Measurements from ENCODE around the gene ZSCAN26.

ZSCAN26 gene

GRCh38 chr6:28266962-28267694 lies at the start of gene ZSCAN26:
ZSCAN26 (plus strand) TSS chr6:28267143; CDS start chr6:28271920, 4,777 bp downstream.
- Histone ChIP-seq H3K9ac (ENCODE audit: low read depth, low read length) (peak within 1 kb of the TSS; percentile 89), H3K4me1 (ENCODE audit: control insufficient read depth, insufficient read depth, low read length) (peaks cover 8% of the 10 kb centered on the region), H3K4me3 (ENCODE audit: low read depth, low read length) (peak within 1 kb of the TSS; percentile 66), H3K36me3 (ENCODE audit: control insufficient read depth, insufficient read depth, low read length) (no peaks in the 10 kb centered on the region), H3K9me3 (ENCODE audit: control insufficient read depth, insufficient read depth, low read length) (no peaks in the 10 kb centered on the region), H3K27me3 (ENCODE audit: control insufficient read depth, insufficient read depth, low read length) (peaks cover 4% of the 10 kb centered on the region)

- Histone ChIP-seq H3K9me3 (ENCODE audit: control insufficient read depth, insufficient read depth, low read length) (no peaks in the 10 kb centered on the region), H3K36me3 (ENCODE audit: control insufficient read depth, insufficient read depth, low read length) (no peaks in the 10 kb centered on the region), H3K4me3 (ENCODE audit: low read depth, low read length) (peak overlapping the region; percentile 71), H3K4me1 (ENCODE audit: control insufficient read depth, insufficient read depth, low read length) (peaks cover 3% of the 10 kb centered on the region), H3K27me3 (ENCODE audit: control insufficient read depth, insufficient read depth, low read length) (peaks cover 63% of the 10 kb centered on the region), H3K9ac (ENCODE audit: low read depth, low read length) (no peak overlapping the region)
These were observed 49.1 kb upstream of the ZSCAN26 start for GRCh38 chr6:28217890-28218289.

GRCh38 chr6:28218312-28219248 lies 48.4 kb upstream of the ZSCAN26 start:
- Histone ChIP-seq H3K4me1 (ENCODE audit: control insufficient read depth, insufficient read depth, low read length) (peaks cover 3% of the 10 kb centered on the region), H3K27me3 (ENCODE audit: control insufficient read depth, insufficient read depth, low read length) (peaks cover 70% of the 10 kb centered on the region), H3K9me3 (ENCODE audit: control insufficient read depth, insufficient read depth, low read length) (no peaks in the 10 kb centered on the region), H3K36me3 (ENCODE audit: control insufficient read depth, insufficient read depth, low read length) (no peaks in the 10 kb centered on the region), H3K9ac (ENCODE audit: low read depth, low read length) (no peak overlapping the region), H3K4me3 (ENCODE audit: low read depth, low read length) (peak overlapping the region; percentile 71)

GRCh38 chr6:28220257-28221133 lies 46.4 kb upstream of the ZSCAN26 start:
- H3K4me1 ChIP-seq (ENCODE audit: control insufficient read depth, insufficient read depth, low read length): peaks cover 3% of the 10 kb centered on the region
- peaks cover 71% of the 10 kb centered on the region for H3K27me3 ChIP-seq (ENCODE audit: control insufficient read depth, insufficient read depth, low read length)
- H3K9ac ChIP-seq (ENCODE audit: low read depth, low read length): no peak overlapping the region
- no peaks in the 10 kb centered on the region for H3K9me3 ChIP-seq (ENCODE audit: control insufficient read depth, insufficient read depth, low read length)
- no peaks in the 10 kb centered on the region for H3K36me3 ChIP-seq (ENCODE audit: control insufficient read depth, insufficient read depth, low read length)
- no peak overlapping the region for H3K4me3 ChIP-seq (ENCODE audit: low read depth, low read length)

- Histone ChIP-seq H3K27me3 (ENCODE audit: control insufficient read depth, insufficient read depth, low read length) (peaks cover 49% of the 10 kb centered on the region), H3K36me3 (ENCODE audit: control insufficient read depth, insufficient read depth, low read length) (peaks cover 10% of the 10 kb centered on the region), H3K9ac (ENCODE audit: low read depth, low read length) (no peak overlapping the region), H3K4me1 (ENCODE audit: control insufficient read depth, insufficient read depth, low read length) (peaks cover 3% of the 10 kb centered on the region), H3K4me3 (ENCODE audit: low read depth, low read length) (peak overlapping the region; percentile 94), H3K9me3 (ENCODE audit: control insufficient read depth, insufficient read depth, low read length) (no peaks in the 10 kb centered on the region)
These were observed 42.5 kb upstream of the ZSCAN26 start for GRCh38 chr6:28224131-28225055.

GRCh38 chr6:28225056-28225834 lies 41.7 kb upstream of the ZSCAN26 start, which contains the start of gene ZSCAN9:
ZSCAN9 (plus strand) TSS chr6:28225275; CDS start chr6:28227085, 1,810 bp downstream.
- H3K9me3 ChIP-seq (ENCODE audit: control insufficient read depth, insufficient read depth, low read length): no peaks in the 10 kb centered on the region
- peaks cover 3% of the 10 kb centered on the region for H3K4me1 ChIP-seq (ENCODE audit: control insufficient read depth, insufficient read depth, low read length)
- peaks cover 10% of the 10 kb centered on the region for H3K36me3 ChIP-seq (ENCODE audit: control insufficient read depth, insufficient read depth, low read length)
- H3K9ac ChIP-seq (ENCODE audit: low read depth, low read length): peak within 1 kb of the TSS; percentile 66
- H3K4me3 ChIP-seq (ENCODE audit: low read depth, low read length): peak within 1 kb of the TSS; percentile 94
- H3K27me3 ChIP-seq (ENCODE audit: control insufficient read depth, insufficient read depth, low read length): peaks cover 40% of the 10 kb centered on the region

- Histone ChIP-seq H3K27me3 (ENCODE audit: control insufficient read depth, insufficient read depth, low read length) (peaks cover 29% of the 10 kb centered on the region), H3K4me3 (ENCODE audit: low read depth, low read length) (peak overlapping the region; percentile 94), H3K36me3 (ENCODE audit: control insufficient read depth, insufficient read depth, low read length) (peaks cover 10% of the 10 kb centered on the region), H3K9me3 (ENCODE audit: control insufficient read depth, insufficient read depth, low read length) (no peaks in the 10 kb centered on the region), H3K9ac (ENCODE audit: low read depth, low read length) (no peak overlapping the region), H3K4me1 (ENCODE audit: control insufficient read depth, insufficient read depth, low read length) (peaks cover 3% of the 10 kb centered on the region)
These were observed 40.5 kb upstream of the ZSCAN26 start for GRCh38 chr6:28226460-28226859.

- Histone ChIP-seq H3K4me1 (ENCODE audit: control insufficient read depth, insufficient read depth, low read length) (no peaks in the 10 kb centered on the region), H3K27me3 (ENCODE audit: control insufficient read depth, insufficient read depth, low read length) (no peaks in the 10 kb centered on the region), H3K9me3 (ENCODE audit: control insufficient read depth, insufficient read depth, low read length) (no peaks in the 10 kb centered on the region), H3K4me3 (ENCODE audit: low read depth, low read length) (no peak overlapping the region), H3K9ac (ENCODE audit: low read depth, low read length) (no peak overlapping the region), H3K36me3 (ENCODE audit: control insufficient read depth, insufficient read depth, low read length) (peaks cover 9% of the 10 kb centered on the region)
These were observed 34.2 kb upstream of the ZSCAN26 start for GRCh38 chr6:28232785-28233184.

GRCh38 chr6:28235912-28236452 lies 31.0 kb upstream of the ZSCAN26 start:
- no peak overlapping the region for H3K4me3 ChIP-seq (ENCODE audit: low read depth, low read length)
- H3K4me1 ChIP-seq (ENCODE audit: control insufficient read depth, insufficient read depth, low read length): no peaks in the 10 kb centered on the region
- no peaks in the 10 kb centered on the region for H3K9me3 ChIP-seq (ENCODE audit: control insufficient read depth, insufficient read depth, low read length)
- H3K27me3 ChIP-seq (ENCODE audit: control insufficient read depth, insufficient read depth, low read length): no peaks in the 10 kb centered on the region
- H3K9ac ChIP-seq (ENCODE audit: low read depth, low read length): no peak overlapping the region
- H3K36me3 ChIP-seq (ENCODE audit: control insufficient read depth, insufficient read depth, low read length): no peaks in the 10 kb centered on the region

- H3K9me3 ChIP-seq (ENCODE audit: control insufficient read depth, insufficient read depth, low read length): no peaks in the 10 kb centered on the region
- no peaks in the 10 kb centered on the region for H3K27me3 ChIP-seq (ENCODE audit: control insufficient read depth, insufficient read depth, low read length)
- H3K9ac ChIP-seq (ENCODE audit: low read depth, low read length): no peak overlapping the region
- H3K4me3 ChIP-seq (ENCODE audit: low read depth, low read length): no peak overlapping the region
- no peaks in the 10 kb centered on the region for H3K36me3 ChIP-seq (ENCODE audit: control insufficient read depth, insufficient read depth, low read length)
- no peaks in the 10 kb centered on the region for H3K4me1 ChIP-seq (ENCODE audit: control insufficient read depth, insufficient read depth, low read length)
These were observed 27.3 kb upstream of the ZSCAN26 start for GRCh38 chr6:28239636-28240035.
